Embryonic facial prominence (tissue), 1 donor: Measurements from ENCODE around the gene PRKN.
"Not testable (repeated sequence)": the region's sequence is repeated elsewhere in the genome, so short reads cannot be mapped to it uniquely, and the experiment has no call there.

Experiments used
- DNase-seq: peaks from one replicate; pipeline ENCODE4 v3.0.0-alpha.2; 2016; ENCODE audit errors: extremely low spot score

PRKN gene

DNA sequence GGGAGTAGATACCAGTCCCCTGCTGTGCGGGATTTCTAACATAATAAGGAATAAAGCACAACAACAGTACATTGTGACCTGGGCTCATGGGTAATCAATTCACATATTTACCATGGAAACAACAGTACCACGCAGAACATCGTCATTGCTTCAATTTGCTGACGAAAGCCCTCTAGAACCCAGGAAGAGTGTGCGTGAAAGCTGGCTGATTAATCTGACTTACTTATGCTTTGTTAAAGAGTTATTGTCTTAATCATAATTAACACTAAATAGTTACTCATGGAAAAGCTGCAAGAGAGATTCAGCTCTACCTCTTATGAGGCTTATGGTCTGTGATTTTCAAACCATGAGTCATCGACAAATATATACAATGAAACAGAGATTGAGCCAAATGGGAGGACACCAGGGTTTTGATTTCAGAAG, 809.4 kb downstream of the PRKN start:
- no peak for DNase-seq

DNA sequence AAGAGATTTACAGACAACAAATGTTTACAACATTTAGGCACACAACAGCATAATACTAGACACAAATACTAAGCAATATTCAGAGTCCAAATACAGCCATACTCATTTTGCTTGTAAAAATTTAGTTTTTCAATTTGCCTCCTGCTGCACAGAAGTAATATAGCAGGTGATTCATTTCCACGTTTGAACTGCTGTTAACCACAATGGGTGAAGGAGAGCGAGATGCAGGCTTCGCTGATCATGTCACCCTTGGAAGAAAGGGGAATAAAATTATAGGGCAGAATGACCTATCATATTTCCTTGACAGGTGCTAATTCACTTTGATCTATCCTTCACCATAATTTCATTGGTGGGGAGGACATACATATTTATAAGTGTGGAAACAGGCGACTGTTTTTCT, 809.9 kb downstream of the PRKN start:
- DNase-seq, result no peak

DNA sequence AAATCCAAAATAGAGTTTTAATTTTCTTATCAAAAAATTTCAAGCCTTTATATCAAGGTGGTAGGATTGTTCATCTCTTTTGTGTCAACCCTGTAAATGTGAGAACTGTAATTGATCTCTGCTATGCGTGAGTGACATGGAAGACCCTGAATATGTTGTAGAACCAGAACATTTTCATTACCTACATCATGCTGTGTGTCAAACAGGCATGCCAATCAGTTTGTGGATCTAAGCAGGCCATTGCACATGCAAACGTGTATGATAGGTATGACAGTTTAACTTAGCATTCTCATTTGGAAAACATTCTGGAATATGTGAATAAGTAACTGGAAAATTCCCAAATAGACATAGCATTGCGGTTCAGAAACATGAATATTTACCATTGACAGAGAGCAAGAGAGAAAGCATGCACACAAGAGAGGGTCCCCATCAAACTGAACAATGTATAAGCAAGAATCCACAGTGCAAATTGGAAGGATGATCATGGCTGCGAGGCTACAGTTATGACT, 812.1 kb downstream of the PRKN start:
- DNase-seq, result no peak

DNA sequence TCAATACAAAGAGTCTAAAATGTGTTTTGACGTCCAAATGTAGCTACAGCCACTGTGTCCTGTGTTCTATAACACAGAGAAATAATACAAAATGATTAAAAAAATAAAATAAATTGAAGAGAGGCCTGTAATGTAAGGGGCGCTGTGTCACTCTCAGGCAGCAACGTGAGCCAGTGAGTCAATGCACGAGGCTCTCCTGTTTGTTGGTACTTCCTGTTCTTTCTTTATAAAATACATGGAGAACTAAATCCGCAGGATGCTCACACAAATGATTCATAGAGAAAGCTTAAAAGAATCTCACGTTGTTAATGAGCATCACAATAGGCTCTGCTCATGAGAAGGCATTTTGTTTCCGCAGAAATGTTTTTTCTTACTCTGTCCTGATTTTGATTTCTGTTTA, 818.7 kb downstream of the PRKN start:
- DNase-seq, result no peak

DNA sequence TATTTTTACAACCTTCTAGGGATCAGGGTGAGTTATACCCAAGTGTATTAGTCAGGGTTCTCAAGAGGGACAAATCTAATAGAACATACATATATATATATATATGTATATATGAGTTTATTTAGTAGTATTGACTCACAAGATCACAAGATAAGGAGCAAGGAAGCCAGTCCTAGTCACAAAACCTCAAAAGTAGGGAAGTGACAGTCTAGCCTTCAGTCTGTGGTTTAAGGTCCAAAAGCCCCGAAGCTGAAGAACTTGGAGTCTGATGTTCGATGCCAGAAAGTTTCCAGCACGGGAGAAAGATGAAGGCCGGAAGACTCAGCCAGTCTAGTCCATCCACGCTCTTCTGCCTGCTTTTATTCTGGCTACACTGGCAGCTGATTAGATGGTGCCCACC, 821.0 kb downstream of the PRKN start:
- DNase-seq, result no peak

DNA sequence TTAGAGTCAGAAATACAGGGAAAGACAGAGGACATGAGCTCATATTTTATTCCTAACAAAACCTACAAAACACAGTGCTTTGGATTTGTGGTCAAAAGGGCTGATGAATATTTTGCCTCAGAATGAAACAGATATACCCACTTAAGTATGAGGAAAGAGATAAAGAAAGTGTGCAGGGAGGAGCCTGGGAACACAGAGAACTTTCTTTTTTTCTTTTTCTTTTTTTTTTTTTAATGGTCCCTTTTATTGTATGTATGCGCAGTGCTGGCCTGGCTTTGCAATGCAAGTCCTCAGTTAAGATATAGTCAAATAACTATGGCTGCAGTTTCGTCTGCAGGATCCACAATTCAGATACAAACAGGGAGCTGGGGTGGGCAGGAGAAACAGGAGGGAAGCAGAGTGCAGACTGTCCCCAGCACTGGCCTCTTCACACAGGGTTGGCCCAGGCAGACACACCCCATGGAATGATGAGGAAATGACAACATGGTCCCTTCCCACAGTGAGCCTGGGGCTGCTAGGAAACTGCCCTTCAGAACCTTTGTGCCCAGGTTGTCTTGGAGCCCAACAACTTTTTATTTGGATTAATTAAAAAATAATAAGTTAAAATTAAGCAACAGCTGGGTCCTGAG, 823.9 kb downstream of the PRKN start:
- DNase-seq, result no peak

DNA sequence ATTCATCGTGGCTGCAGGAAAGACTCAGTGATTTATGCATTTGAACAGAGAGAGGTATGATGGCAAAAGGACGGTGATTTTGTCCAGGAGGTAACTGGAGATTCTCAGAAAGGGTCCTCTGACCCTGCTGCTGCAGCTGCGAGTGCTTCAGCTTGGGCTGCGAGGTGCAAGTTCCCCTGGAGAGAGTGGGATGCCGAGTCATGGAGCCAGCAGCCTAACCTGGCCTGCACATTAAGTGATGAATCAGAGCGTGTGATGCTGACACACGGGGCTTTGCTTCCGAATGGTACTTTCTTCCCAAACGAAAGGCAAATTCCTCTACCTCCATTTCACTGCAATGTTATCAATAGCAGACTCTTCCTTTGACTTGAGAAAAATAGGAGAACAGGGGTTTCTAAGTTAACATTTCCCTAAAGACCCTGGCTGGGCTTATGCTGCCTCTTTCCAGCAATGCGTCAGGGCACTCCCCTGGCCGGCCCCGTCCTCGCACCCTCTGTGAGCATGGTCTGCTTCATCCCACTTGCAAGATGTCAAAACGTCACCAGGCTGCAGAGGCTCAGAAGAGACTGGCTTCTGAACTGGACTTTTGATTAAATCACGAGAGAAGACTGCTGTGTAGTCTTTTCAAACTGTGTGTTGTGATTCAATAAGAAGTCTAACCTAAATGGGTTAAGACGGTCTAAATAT, 825.7 kb downstream of the PRKN start:
- DNase-seq, result no peak

DNA sequence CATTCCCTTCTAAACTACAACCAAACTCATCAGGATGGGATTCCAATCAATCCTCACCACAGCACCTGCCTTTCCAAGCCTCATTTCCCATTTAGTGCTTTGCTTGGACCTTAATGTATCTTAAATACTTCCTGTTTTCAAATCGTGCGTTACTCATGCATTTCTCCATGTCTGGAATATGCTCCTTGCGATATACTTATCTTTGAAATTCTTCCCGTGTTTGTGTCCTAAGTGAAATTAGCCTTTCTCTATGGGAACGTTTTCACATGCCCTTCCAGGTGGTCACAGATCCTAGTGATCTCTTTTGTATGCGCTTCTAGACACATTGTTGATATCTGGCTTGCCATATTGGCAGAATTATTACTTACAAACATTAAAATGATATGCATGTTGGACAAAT, 833.1 kb downstream of the PRKN start:
- DNase-seq, result no peak

DNA sequence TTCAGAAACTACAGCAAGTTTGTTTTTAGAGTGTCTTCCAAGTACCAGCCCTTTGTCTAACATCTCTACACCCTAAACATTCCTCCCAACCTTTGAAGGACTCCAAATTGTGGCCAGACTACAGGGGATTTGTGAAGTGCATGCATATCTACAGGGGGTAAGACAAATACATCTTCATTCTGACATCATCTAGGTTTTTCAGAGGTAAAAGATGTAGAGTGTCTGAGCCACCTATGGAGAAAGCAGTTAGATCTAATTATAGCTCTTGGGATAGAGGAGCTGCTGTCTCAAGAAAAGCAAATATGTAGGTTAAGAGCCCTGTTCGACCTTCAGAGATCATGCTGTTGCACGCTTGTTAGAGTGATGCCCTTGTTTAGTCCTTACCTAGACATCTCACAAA, 836.0 kb downstream of the PRKN start:
- no peak for DNase-seq

DNA sequence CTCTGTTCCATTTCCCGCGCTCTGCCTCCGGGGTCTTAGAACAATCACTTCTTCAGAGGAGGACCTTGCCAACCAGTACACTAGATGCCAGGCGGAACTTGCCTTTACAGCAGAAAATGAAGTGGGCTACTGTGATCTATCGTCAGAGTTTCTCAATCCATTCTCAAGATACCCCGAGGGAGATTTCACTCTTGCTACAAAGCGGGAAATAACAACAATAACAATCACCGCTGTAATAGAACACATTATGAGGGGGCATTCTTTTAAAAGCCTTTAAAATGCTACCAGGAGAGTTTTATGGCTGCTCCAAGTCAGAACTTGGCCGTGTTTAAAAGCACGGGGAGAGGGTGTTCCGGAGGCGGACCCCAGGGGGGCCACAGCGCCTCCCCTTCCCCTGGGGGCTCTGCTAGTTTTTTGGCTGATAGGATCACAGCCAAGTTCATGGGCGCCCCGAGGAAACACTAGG, 836.7 kb downstream of the PRKN start:
- DNase-seq, result no peak

DNA sequence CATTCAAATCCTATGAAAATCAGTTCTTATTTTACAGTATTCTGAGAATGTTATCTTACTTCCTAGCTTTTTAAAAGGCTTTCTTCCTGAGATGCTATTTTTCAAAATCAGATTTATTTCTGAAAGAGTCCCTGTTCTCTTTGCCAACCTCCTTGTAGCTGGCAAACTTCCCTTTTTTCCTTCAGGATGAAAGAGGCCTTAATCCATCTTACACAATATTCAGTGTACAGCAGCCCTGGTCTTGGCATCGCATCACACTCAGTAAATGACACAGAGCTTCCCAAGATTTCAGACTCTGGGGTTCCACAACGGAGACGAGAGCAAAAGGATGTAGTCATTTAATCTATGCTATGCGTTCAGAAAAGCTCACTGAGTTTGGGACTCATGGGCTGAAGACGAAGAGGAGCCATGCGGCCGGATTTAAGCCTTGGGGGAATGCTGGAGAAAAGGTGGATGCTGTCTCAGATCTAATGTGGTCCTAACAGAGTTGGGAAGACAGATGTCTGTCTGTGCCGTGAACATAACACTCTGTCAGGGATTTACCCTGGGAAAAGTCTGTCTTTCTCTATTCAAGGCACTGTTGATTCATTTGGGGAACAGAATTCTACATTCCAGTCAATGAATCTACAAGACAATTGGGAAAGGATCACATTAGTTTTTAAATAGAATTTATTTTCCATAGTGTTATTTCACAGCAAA, 837.3 kb downstream of the PRKN start:
- DNase-seq, result no peak

DNA sequence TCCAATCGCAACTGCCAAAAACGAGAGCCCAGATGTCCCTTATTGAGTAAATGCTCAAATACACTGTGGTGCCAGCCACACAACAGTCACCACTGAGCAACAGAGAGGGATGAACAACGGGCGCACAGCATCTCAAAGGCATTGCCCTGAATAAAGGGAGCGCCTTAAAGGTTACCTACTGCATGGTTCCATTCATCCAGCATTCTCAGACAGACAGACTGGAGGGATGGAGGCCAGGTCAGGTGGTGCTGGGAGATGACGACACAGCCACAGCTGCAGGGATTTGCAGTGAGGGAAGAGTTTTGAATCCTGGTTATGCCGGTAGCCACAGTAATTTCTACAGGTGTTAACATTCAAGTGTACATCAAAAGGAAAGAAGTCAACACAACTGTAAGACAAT, 838.2 kb downstream of the PRKN start:
- DNase-seq, result no peak

DNA sequence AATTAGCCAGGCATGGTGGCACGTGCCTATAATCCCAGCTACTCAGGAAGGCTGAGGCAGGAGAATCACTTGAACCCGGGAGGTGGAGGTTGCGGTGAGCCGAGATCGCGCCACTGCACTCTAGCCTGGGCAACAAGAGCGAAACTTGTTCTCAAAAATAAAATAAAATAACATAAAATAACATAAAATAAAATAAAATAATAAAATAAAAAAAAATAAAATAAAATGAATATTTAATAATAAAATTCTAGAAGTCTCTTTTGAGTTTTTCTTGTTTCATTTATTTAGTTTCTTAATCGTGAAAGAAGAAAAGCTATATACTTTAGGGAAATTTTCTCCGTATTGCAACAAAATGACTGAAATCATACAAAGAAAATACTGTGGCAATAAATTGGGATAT, 841.0 kb downstream of the PRKN start:
- not testable (repeated sequence) for DNase-seq

DNA sequence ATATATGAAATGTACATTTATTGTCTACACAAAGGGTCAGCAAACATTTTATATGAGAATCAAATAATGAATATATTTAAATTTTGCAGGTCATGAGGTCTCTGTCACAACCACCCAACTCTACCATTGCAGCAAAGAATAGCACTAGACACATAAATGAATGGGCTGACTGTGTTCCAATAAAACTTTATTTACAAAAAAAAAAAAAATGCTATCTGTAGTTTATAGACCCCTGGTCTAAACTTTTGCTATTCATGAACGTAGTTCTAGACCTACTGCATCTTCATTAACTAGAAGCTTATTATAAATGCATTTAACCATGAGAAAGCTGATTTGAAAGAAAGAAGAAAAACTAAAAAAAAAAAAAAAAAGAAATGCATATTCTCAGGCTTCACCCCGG, 842.8 kb downstream of the PRKN start:
- no peak for DNase-seq

DNA sequence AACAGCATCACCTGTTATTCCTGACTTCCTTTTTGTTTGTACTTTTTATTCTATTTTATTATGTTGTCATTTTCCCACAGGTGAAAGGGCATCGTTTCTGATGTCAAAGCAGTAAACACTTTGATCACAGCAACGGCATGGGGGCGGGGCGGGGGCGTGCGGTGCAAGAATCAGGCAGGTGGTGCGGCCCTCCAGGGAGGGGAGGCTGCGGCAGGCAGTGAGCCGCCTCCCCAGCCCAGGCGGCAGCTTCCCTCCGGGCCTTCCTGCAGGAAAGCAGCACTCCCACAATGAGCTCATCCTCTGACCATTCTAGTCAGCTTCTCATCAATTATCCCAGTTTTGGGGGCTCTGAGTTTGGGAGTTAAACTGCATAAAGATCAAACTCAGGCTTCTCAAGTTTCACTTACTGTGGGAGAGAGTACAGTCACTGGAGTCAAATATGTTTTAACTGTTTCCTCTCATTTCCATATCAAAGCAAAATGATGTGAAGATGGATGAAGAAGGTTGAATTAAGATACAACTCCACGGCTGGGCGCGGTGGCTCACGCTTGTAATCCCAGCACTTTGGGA, 845.3 kb downstream of the PRKN start:
- DNase-seq, result no peak

DNA sequence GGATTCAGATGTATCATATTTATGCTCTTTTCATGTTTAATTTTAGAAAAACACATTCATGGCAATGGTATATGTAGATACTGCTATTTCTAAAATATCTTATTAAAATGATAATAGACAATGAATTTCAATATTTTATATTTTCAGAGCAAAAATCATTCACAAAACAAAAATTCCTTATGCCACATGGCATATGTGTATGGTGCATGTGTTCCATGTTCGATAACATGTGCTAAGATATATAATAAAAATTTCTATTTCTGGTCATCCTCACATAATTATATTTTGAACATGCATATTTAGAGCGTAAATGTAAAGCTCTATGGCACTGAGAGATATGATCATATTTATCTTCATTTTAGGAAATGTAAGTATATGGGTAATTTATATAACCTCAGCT, 847.5 kb downstream of the PRKN start:
- DNase-seq, result no peak

DNA sequence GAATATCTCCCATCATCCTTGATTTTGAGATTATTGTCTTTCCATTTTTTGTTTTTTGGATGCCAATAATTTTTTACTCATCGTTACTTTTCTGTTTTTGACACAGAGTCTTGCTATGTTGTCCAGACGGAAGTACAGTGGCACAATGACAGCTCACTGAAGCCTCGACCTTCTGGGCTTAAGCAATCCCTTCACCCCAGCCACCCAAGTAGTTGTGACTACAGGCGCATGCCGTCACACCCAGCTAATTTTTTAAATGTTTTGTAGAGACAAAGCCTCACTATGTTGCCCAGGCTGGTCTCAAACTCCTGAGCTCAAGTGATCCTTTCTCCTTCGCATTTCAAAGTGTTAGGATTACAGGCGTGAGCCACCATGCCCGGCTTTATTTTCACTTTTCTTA, 851.3 kb downstream of the PRKN start:
- DNase-seq, result no peak

DNA sequence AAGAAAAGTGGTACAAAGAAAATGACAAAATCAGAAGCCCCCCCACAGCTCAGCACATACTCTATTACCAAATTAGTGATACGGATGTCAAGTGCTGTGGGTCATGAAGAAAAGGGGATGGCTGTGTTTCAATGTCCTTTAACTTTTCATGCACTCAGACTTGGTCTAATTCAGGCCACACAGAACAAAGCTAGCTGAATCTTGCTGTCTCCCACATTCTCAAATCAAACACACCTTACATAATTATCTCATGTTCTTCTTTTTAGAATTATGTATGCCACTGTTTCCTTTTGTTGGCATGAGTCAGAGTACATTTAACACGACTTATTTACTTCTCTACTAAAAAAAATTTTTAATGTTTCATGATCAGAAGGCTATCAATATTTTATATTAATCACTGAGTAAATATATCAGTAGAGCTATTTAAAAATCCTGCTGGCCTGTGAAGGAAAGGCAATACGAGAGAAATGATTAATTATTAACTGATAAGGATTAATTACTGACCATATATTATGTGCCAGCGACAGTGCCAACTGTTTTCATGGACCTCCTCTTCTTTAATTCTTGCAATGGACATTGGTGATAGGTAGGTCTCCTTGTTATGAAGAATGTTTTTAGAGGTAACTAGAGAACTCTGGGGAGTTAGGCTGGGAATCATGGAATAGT, 857.2 kb downstream of the PRKN start:
- no peak for DNase-seq

DNA sequence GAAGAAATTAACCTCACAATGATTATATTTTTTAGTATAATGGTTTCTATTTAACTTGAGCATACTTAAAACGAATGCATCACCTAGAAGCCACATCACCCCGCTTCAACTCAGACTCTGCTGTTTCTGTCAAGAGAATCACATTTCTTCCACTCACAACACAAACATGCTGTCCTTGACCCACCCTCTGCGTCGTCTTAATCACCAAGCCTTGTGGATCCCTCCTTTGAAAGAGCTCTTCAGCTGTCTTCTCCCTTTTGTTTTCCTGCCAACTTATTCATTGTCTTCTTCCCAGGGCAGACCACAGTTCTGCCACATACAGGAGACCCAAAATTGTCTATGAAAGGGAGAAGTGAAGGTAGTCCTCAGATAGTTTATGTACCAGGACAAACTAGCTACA, 858.1 kb downstream of the PRKN start:
- DNase-seq, result no peak

DNA sequence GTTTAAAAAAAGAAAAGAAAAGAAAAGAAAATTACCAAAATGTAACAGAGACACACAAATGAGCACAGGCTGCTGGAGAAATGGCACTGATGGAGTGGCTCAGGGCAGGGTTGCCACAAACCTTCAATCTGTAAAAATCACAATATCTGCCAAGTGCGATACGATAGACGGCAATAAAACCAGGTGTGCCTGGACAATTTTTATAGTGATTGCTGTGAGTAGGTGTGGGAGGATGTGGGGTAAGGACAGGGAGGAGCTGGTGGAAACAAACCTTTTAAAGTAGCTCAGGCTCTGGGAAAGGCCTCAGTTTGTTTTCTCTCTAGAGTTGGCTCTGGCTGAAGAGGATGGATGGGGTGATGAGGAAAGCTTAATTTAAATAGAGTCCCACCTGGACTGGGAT, 861.0 kb downstream of the PRKN start:
- no peak for DNase-seq

DNA sequence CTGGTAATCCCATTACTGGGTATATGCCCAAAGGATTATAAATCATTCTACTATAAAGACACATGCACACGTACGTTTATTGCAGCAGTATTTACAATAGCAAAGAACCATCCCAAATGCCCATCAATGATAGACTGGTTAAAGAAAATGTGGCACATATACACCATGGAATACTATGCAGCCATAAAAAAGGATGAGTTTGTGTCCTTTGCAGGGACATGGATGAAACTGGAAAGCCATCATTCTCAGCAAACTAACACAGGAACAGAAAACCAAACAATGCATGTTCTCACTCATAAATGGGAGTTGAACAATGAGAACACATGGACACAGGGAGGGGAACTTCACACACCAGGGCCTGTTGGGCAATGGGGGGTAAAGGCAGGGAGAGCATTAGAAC, 866.5 kb downstream of the PRKN start:
- not testable (repeated sequence) for DNase-seq

DNA sequence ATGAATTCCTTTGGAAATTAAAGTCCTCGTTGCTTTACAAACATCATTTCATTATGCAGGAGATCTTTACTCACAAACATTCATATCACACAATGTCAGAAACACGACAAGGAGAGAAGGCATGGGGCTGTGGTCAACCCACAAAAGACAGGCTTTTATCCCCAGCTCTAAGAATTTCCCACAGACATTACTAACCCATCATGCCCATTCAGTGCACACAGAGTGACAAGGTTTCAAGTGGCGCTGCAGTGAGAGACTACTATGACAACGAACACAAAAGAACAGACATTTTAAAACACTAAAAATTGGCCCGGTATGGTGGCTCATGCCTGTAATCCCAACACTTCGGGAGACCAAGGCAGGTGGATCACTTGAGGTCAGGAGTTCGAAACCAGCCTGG, 873.9 kb downstream of the PRKN start:
- DNase-seq, result no peak
